GM19395 (cell line): ENCODE data around the gene OR7C2.
"Not testable (repeated sequence)": the region's sequence is repeated elsewhere in the genome, so short reads cannot be mapped to it uniquely, and the experiment has no call there.

Source experiments
- ATAC-seq: cut with Tn5 transposase; IDR thresholded peaks from one replicate; pipeline ENCODE4 v1.9.1; 2021; ENCODE audit warnings: mild to moderate bottlenecking, moderate library complexity; ENCODE audit not compliant: unreplicated experiment

The OR7C2 gene

GRCh38 chr19:14941189-14941588 is at the start of gene OR7C2:
OR7C2 (plus strand) TSS chr19:14941489; CDS start chr19:14941489, 0 bp downstream.
- ATAC-seq = no peak

GRCh38 chr19:14901675-14902260 is 39.5 kb upstream of the OR7C2 start:
- no peak for ATAC-seq

GRCh38 chr19:14906711-14907110 is 34.6 kb upstream of the OR7C2 start:
- ATAC-seq = no peak

- ATAC-seq = no peak
These were observed 26.2 kb upstream of the OR7C2 start for GRCh38 chr19:14915116-14915515.

- no peak for ATAC-seq
These were observed 24.4 kb upstream of the OR7C2 start for GRCh38 chr19:14916848-14917247.

- no peak for ATAC-seq
These were observed 7.8 kb upstream of the OR7C2 start for GRCh38 chr19:14933506-14933905.

- ATAC-seq = no peak
These were observed 1.0 kb upstream of the OR7C2 start for GRCh38 chr19:14940266-14940665.

- ATAC-seq = no peak
These were observed 2.3 kb downstream of the OR7C2 start for GRCh38 chr19:14943601-14944000.

GRCh38 chr19:14944456-14944855 is 3.2 kb downstream of the OR7C2 start:
- no peak for ATAC-seq

- not testable (repeated sequence) for ATAC-seq
These were observed 8.1 kb downstream of the OR7C2 start for GRCh38 chr19:14949413-14949812.

GRCh38 chr19:14949876-14950275 is 8.6 kb downstream of the OR7C2 start:
- no peak for ATAC-seq

- no peak for ATAC-seq
These were observed 9.1 kb downstream of the OR7C2 start for GRCh38 chr19:14950421-14950820.

GRCh38 chr19:14952767-14953166 is 11.5 kb downstream of the OR7C2 start:
- ATAC-seq = no peak

- ATAC-seq = no peak
These were observed 12.9 kb downstream of the OR7C2 start for GRCh38 chr19:14954071-14954655.

GRCh38 chr19:14957464-14957863 is 16.2 kb downstream of the OR7C2 start:
- ATAC-seq = no peak

- ATAC-seq = no peak
These were observed 18.0 kb downstream of the OR7C2 start for GRCh38 chr19:14959263-14959662.

- ATAC-seq = no peak
These were observed 20.8 kb downstream of the OR7C2 start for GRCh38 chr19:14961956-14962685.

GRCh38 chr19:14968247-14968646 is 27.0 kb downstream of the OR7C2 start:
- ATAC-seq = no peak

GRCh38 chr19:14971474-14971873 is 30.2 kb downstream of the OR7C2 start:
- ATAC-seq = no peak

- no peak for ATAC-seq
These were observed 31.4 kb downstream of the OR7C2 start for GRCh38 chr19:14972676-14973075.

GRCh38 chr19:14974488-14974887 is 33.2 kb downstream of the OR7C2 start:
- ATAC-seq = no peak

- ATAC-seq = no peak
These were observed 35.8 kb downstream of the OR7C2 start for GRCh38 chr19:14977128-14977527.
